HG03045 (cell line): Measurements from ENCODE around the gene WDPCP.
A peak's percentile ranks its signal among the peaks of the same experiment; 100 is the strongest.
"Not testable (repeated sequence)": the region's sequence is repeated elsewhere in the genome, so short reads cannot be mapped to it uniquely, and the experiment has no call there.

Experiments
- ATAC-seq: cut with Tn5 transposase; IDR thresholded peaks from one replicate; pipeline ENCODE4 v1.9.1; 2021; ENCODE audit warnings: mild to moderate bottlenecking, moderate library complexity; ENCODE audit not compliant: unreplicated experiment

The WDPCP gene

GRCh38 chr2:63588385-63589147, at the start of gene WDPCP, which contains the start of gene MDH1:
Gene WDPCP (minus strand): TSS chr2:63588477. CDS start chr2:63588271, 206 bp downstream.
Gene MDH1 (plus strand): TSS chr2:63588963. CDS start chr2:63589044, 81 bp downstream.
- ATAC-seq, result peak; percentile 88

GRCh38 chr2:63632382-63632781, 44.1 kb upstream of the WDPCP start:
- no peak for ATAC-seq

GRCh38 chr2:63631501-63631900, 43.2 kb upstream of the WDPCP start:
- ATAC-seq, result no peak

- no peak for ATAC-seq
Observed at GRCh38 chr2:63628403-63628942, 40.2 kb upstream of the WDPCP start.

- ATAC-seq, result no peak
Observed at GRCh38 chr2:63627866-63628265, 39.6 kb upstream of the WDPCP start.

- ATAC-seq, result not testable (repeated sequence)
Observed at GRCh38 chr2:63623763-63624162, 35.5 kb upstream of the WDPCP start.

- ATAC-seq, result no peak
Observed at GRCh38 chr2:63622751-63623150, 34.5 kb upstream of the WDPCP start.

GRCh38 chr2:63619328-63619727, 31.1 kb upstream of the WDPCP start:
- ATAC-seq, result no peak

- no peak for ATAC-seq
Observed at GRCh38 chr2:63617366-63617765, 29.1 kb upstream of the WDPCP start.

- ATAC-seq, result no peak
Observed at GRCh38 chr2:63614983-63615945, 27.0 kb upstream of the WDPCP start.

GRCh38 chr2:63614448-63614968, 26.2 kb upstream of the WDPCP start:
- no peak for ATAC-seq

GRCh38 chr2:63613391-63613901, 25.2 kb upstream of the WDPCP start:
- no peak for ATAC-seq

GRCh38 chr2:63610525-63610924, 22.2 kb upstream of the WDPCP start:
- ATAC-seq, result no peak

GRCh38 chr2:63608865-63609264, 20.6 kb upstream of the WDPCP start:
- ATAC-seq, result not testable (repeated sequence)

GRCh38 chr2:63604666-63605065, 16.4 kb upstream of the WDPCP start:
- ATAC-seq, result no peak

- ATAC-seq, result no peak
Observed at GRCh38 chr2:63600881-63601460, 12.7 kb upstream of the WDPCP start.

GRCh38 chr2:63598981-63599380, 10.7 kb upstream of the WDPCP start:
- ATAC-seq, result no peak

- ATAC-seq, result no peak
Observed at GRCh38 chr2:63596401-63596883, 8.2 kb upstream of the WDPCP start.

GRCh38 chr2:63594660-63595059, 6.4 kb upstream of the WDPCP start:
- ATAC-seq, result no peak

- ATAC-seq, result no peak
Observed at GRCh38 chr2:63591566-63592175, 3.4 kb upstream of the WDPCP start.
